HT1080 (cell line): ENCODE measurements around the gene EIF2AK2. TPM values are rescaled to one million over a fixed set of nuclear protein-coding genes. Genes with fewer than 3 reads are reported as not detected.

Experiments
- total RNA-seq: library from RNA; depleted of rRNA; stranded (reverse); fragments of >200 nt; shearing (Covaris generic); gene quantifications from 2 replicates; pipeline ENCODE4 v1.2.3, GENCODE V29; 2014; rRNA removed

EIF2AK2 gene
- total RNA-seq, 1 experiment from 2014 or later: 24.5 TPM

Other genes with a start within 250 kb of the EIF2AK2 start
- 10.2 and 14.8 TPM in 2 replicates for gene STRN, start 190.4 kb downstream of the EIF2AK2 start, total RNA-seq
- 9.0 and 12.5 TPM in 2 replicates for gene HEATR5B, start 72.6 kb downstream of the EIF2AK2 start, total RNA-seq
- 10.5 and 11.3 TPM in 2 replicates for gene GPATCH11, start 72.5 kb downstream of the EIF2AK2 start, total RNA-seq
- not detected in 2 replicates for gene SULT6B1, start 31.7 kb upstream of the EIF2AK2 start, total RNA-seq
- 13.4 and 17.6 TPM in 2 replicates for gene CEBPZOS, start 39.5 kb upstream of the EIF2AK2 start, total RNA-seq
- 67.4 and 68.5 TPM in 2 replicates for gene CEBPZ, start 74.6 kb upstream of the EIF2AK2 start, total RNA-seq
- 13.6 TPM in 2 replicates for gene NDUFAF7, start 74.7 kb upstream of the EIF2AK2 start, total RNA-seq
- gene PRKD3, start 167.9 kb upstream of the EIF2AK2 start, total RNA-seq: 32.4 and 44.4 TPM in 2 replicates
- 0.26 TPM in 1 of 2 replicates, not detected in the other for gene QPCT, start 187.7 kb upstream of the EIF2AK2 start, total RNA-seq